H1 (cell line): ENCODE data around the gene TMEM86B. TPM values are rescaled to one million over a fixed set of nuclear protein-coding genes. Genes with fewer than 3 reads are reported as not detected.

Source experiments
- CTCF ChIA-PET: fragments of 300-600 bp; sonication (Branson Sonifier 250); formaldehyde crosslinking; loops from one replicate; lab custom pipeline; 2021; ENCODE audit not compliant: partially characterized antibody; lab: Charles Lee
- POLR2A ChIA-PET: fragments of 300-600 bp; sonication (Branson Sonifier 250); formaldehyde crosslinking; loops from one replicate; lab custom pipeline; 2021; ENCODE audit warnings: inconsistent platforms; ENCODE audit not compliant: partially characterized antibody; lab: Charles Lee
- DNase-seq, 2 experiments: peaks; one replicate each; pipeline versions ENCODE4 v3.0.0 to v3.0.0-alpha.2; 2010 to 2022; ENCODE audit warnings: low spot score in 2 of 2, low read depth in 1 of 2, mixed read lengths in 1 of 2
- FAIRE-seq: peaks from 2 replicates; lab custom pipeline; 2011; peaks lifted over from hg19 to GRCh38; lab: Jason Lieb, UNC
- H2AFZ ChIP-seq: 2 replicates; pipeline ENCODE4 v1.8.1; 2012; ENCODE audit warnings: low read length, inconsistent platforms
- H2AK5ac ChIP-seq: 2 replicates; pipeline ENCODE4 v1.6.1; 2013; ENCODE audit warnings: low read depth, low read length
- H2BK120ac ChIP-seq: replicated peaks from 2 replicates; pipeline ENCODE3; 2013; ENCODE audit warnings: low read depth, low read length, inconsistent platforms
- H2BK12ac ChIP-seq: 2 replicates; pipeline ENCODE4 v1.6.1; 2013; ENCODE audit warnings: low read depth, low read length
- H2BK15ac ChIP-seq: 2 replicates; pipeline ENCODE4 v1.6.1; 2013; ENCODE audit warnings: low read length
- H2BK20ac ChIP-seq: 2 replicates; pipeline ENCODE4 v1.6.1; 2013; ENCODE audit warnings: low read length
- H2BK5ac ChIP-seq: 2 replicates; pipeline ENCODE4 v1.6.1; 2013; ENCODE audit warnings: low read depth, low read length
- H3K14ac ChIP-seq: 2 replicates; pipeline ENCODE4 v1.6.1; 2013; ENCODE audit warnings: inconsistent platforms; ENCODE audit not compliant: insufficient read length
- H3K18ac ChIP-seq: 2 replicates; pipeline ENCODE4 v1.6.1; 2013; ENCODE audit warnings: low read length; ENCODE audit errors: extremely low read depth
- H3K23ac ChIP-seq: 2 replicates; pipeline ENCODE4 v1.6.1; 2013; ENCODE audit warnings: inconsistent platforms; ENCODE audit not compliant: insufficient read length
- H3K23me2 ChIP-seq: 2 replicates; pipeline ENCODE4 v1.6.1; 2013; ENCODE audit warnings: low read depth, low read length
- H3K27ac ChIP-seq: 2 replicates; pipeline ENCODE4 v1.6.1; 2011; ENCODE audit warnings: low read depth, low read length, inconsistent platforms
- H3K27me3 ChIP-seq, 4 experiments: replicated peaks in 1 of 4; 1 replicate in 1 of 4; 2 replicates in 3 of 4; pipeline versions ENCODE4 v1.6.1 to v1.8.1; 2011 to 2013; ENCODE audit warnings: low read length in 3 of 4, mild to moderate bottlenecking in 3 of 4, inconsistent platforms in 2 of 4, mixed read lengths in 2 of 4, moderate library complexity in 1 of 4; ENCODE audit not compliant: control insufficient read depth in 3 of 4, insufficient read depth in 3 of 4; ENCODE audit errors: extremely low read depth in 1 of 4
- H3K36me3 ChIP-seq, 4 experiments: 2 replicates each; pipeline versions ENCODE4 v1.6.1 to v1.8.1; 2011 to 2013; ENCODE audit warnings: mild to moderate bottlenecking in 4 of 4, low read length in 3 of 4, moderate library complexity in 2 of 4, control low read depth in 1 of 4, inconsistent platforms in 1 of 4; ENCODE audit not compliant: insufficient read depth in 4 of 4, control insufficient read depth in 2 of 4
- H3K4ac ChIP-seq: replicated peaks from 2 replicates; pipeline ENCODE3; 2013; ENCODE audit warnings: low read length, low read depth, mixed read lengths, inconsistent platforms; ENCODE audit not compliant: insufficient read length
- H3K4me1 ChIP-seq, 4 experiments: replicated peaks in 1 of 4; 1 replicate in 1 of 4; 2 replicates in 3 of 4; pipeline versions ENCODE4 v1.6.1 to v1.8.1; 2011 to 2013; ENCODE audit warnings: low read length in 3 of 4, inconsistent platforms in 2 of 4, mixed read lengths in 1 of 4; ENCODE audit not compliant: insufficient read depth in 4 of 4, control insufficient read depth in 3 of 4
- H3K4me2 ChIP-seq, 2 experiments: 2 replicates each; pipeline versions ENCODE4 v1.6.1 to v1.8.1; 2011 to 2013; ENCODE audit warnings: low read depth in 2 of 2, low read length in 2 of 2, control low read depth in 1 of 2, inconsistent platforms in 1 of 2, mild to moderate bottlenecking in 1 of 2; ENCODE audit not compliant: insufficient read depth in 1 of 2
- H3K4me3 ChIP-seq, 4 experiments: fragments of 200-600, 300-600 bp in 1 of 4; sonication (generic), shearing (Covaris generic), sonication (Bioruptor Twin) in 1 of 4; 2 replicates each; pipeline versions ENCODE4 v1.5.1 to v1.8.1; 2011 to 2016; ENCODE audit warnings: low read length in 4 of 4, low read depth in 3 of 4, control low read depth in 2 of 4, inconsistent platforms in 2 of 4, mild to moderate bottlenecking in 2 of 4, mixed read lengths in 1 of 4, moderate library complexity in 1 of 4; ENCODE audit not compliant: insufficient read depth in 2 of 4; ENCODE audit errors: extremely low read depth in 1 of 4
- H3K56ac ChIP-seq: replicated peaks from 2 replicates; pipeline ENCODE3; 2013; ENCODE audit warnings: low read depth, mild to moderate bottlenecking, mixed read lengths, low read length, inconsistent platforms; ENCODE audit not compliant: insufficient read length
- H3K79me1 ChIP-seq: 2 replicates; pipeline ENCODE4 v1.6.1; 2013; ENCODE audit warnings: low read depth, low read length, control low read depth
- H3K79me2 ChIP-seq, 2 experiments: 2 replicates each; pipeline versions ENCODE4 v1.6.1 to v1.8.1; 2012 to 2013; ENCODE audit warnings: low read length in 2 of 2, mild to moderate bottlenecking in 2 of 2, inconsistent platforms in 1 of 2; ENCODE audit not compliant: insufficient read depth in 2 of 2, control insufficient read depth in 1 of 2
- H3K9ac ChIP-seq, 4 experiments: replicated peaks in 1 of 4; 1 replicate in 1 of 4; 2 replicates in 3 of 4; pipeline versions ENCODE4 v1.6.1 to v1.8.1; 2011 to 2013; ENCODE audit warnings: low read depth in 3 of 4, low read length in 3 of 4, control low read depth in 2 of 4, mild to moderate bottlenecking in 2 of 4, moderate library complexity in 2 of 4, inconsistent platforms in 1 of 4; ENCODE audit errors: extremely low read depth in 1 of 4
- H3K9me3 ChIP-seq, 2 experiments: 2 replicates each; pipeline versions ENCODE4 v1.6.1 to v1.8.1; 2012 to 2013; ENCODE audit warnings: mild to moderate bottlenecking in 2 of 2, moderate library complexity in 2 of 2, control low read depth in 1 of 2, inconsistent platforms in 1 of 2, low read depth in 1 of 2, low read length in 1 of 2, mixed read lengths in 1 of 2; ENCODE audit not compliant: insufficient read depth in 2 of 2
- H4K20me1 ChIP-seq, 2 experiments: replicated peaks in 1 of 2; 2 replicates each; pipeline versions ENCODE3 to v1.8.1; 2011 to 2013; ENCODE audit warnings: inconsistent platforms in 2 of 2, low read length in 2 of 2, mild to moderate bottlenecking in 1 of 2; ENCODE audit not compliant: insufficient read depth in 2 of 2, control insufficient read depth in 1 of 2
- H4K5ac ChIP-seq: 2 replicates; pipeline ENCODE4 v1.6.1; 2013; ENCODE audit warnings: low read length, low read depth, mixed read lengths, inconsistent platforms; ENCODE audit not compliant: insufficient read length
- H4K8ac ChIP-seq: 2 replicates; pipeline ENCODE4 v1.8.0; 2013; ENCODE audit warnings: mild to moderate bottlenecking, moderate library complexity, low read length, inconsistent platforms; ENCODE audit not compliant: insufficient read depth; ENCODE audit errors: extremely low read depth
- H4K91ac ChIP-seq: replicated peaks from 2 replicates; pipeline ENCODE3; 2013; ENCODE audit warnings: low read length, mixed read lengths, inconsistent platforms; ENCODE audit not compliant: insufficient read length
- CBX5 ChIP-seq: fragments of 300-800, 300-1000 bp; sonication (generic); IDR thresholded peaks from 2 replicates; pipeline ENCODE4 v1.7.1; 2016; ENCODE audit warnings: antibody characterized with exemption, low read length, low read depth
- CBX8 ChIP-seq: fragments of 300-800, 300-1000 bp; sonication (generic); IDR thresholded peaks from 2 replicates; pipeline ENCODE4 v1.7.1; 2016; ENCODE audit warnings: low read depth, low read length, borderline replicate concordance
- CHD1 ChIP-seq: IDR thresholded peaks from 2 replicates; pipeline ENCODE4 v1.6.1; 2012; ENCODE audit warnings: low read depth, low read length, improper control_type of control experiment
- MAFK ChIP-seq: IDR thresholded peaks from 2 replicates; pipeline ENCODE4 v1.6.1; 2012; ENCODE audit warnings: low read depth, mild to moderate bottlenecking, improper control_type of control experiment, low read length
- RBBP5 ChIP-seq: IDR thresholded peaks from 2 replicates; pipeline ENCODE4 v1.7.1; 2012; ENCODE audit warnings: low read depth, mild to moderate bottlenecking, inconsistent platforms, low read length, moderate library complexity, borderline replicate concordance
- SUZ12 ChIP-seq: fragments of 200-600 bp; sonication (generic); IDR thresholded peaks from 2 replicates; pipeline ENCODE4 v1.6.1; 2012; ENCODE audit warnings: mild to moderate bottlenecking, inconsistent platforms, low read length, moderate library complexity, mixed read lengths
- WGBS, 2 experiments: shearing (Covaris generic) in 1 of 2; methylation state at CpG; one replicate each; pipeline versions ENCODE4 v1.1.6 to v1.1.7; 2013 to 2015; ENCODE audit warnings: low lambda C conversion rate in 2 of 2, mixed read lengths in 2 of 2, inconsistent platforms in 1 of 2, low coverage in 1 of 2, missing lambda C conversion rate in 1 of 2; ENCODE audit not compliant: insufficient replicate concordance in 2 of 2, insufficient coverage in 1 of 2, insufficient read length in 1 of 2; ENCODE audit errors: extremely low coverage in 1 of 2, missing lambda C conversion rate in 1 of 2; 5-methylcytosine and 5-hydroxymethylcytosine counted together
- polyA plus RNA-seq, 7 experiments: library from polyadenylated mRNA; depleted of rRNA in 3 of 7; stranded (reverse) in 5 of 7; unstranded in 2 of 7; fragments of >200 nt in 5 of 7; fragments of 200-250 nt in 2 of 7; gene quantifications; 1 replicate in 5 of 7; 2 replicates in 1 of 7; 4 replicates in 1 of 7; pipeline versions ENCODE4 v1.2.1 to v1.2.3, GENCODE V29; 2011 to 2013; ENCODE audit warnings: missing spikeins in 2 of 7, mixed read lengths in 2 of 7
- total RNA-seq: library from RNA; stranded (reverse); fragmentation: NEBNext Ultra II Directional; extraction: Animal tissue kit (Norgen Biotek cat#: 25700); gene quantifications from 2 replicates; pipeline ENCODE4 v1.2.1, GENCODE V29; 2021

TMEM86B gene
- total and polyA plus RNA-seq, 2 of the 8 experiments (the other 6 are each of a cell fraction or from before 2014, with no cell fraction given) = 2.0 to 2.9 TPM

DNA sequence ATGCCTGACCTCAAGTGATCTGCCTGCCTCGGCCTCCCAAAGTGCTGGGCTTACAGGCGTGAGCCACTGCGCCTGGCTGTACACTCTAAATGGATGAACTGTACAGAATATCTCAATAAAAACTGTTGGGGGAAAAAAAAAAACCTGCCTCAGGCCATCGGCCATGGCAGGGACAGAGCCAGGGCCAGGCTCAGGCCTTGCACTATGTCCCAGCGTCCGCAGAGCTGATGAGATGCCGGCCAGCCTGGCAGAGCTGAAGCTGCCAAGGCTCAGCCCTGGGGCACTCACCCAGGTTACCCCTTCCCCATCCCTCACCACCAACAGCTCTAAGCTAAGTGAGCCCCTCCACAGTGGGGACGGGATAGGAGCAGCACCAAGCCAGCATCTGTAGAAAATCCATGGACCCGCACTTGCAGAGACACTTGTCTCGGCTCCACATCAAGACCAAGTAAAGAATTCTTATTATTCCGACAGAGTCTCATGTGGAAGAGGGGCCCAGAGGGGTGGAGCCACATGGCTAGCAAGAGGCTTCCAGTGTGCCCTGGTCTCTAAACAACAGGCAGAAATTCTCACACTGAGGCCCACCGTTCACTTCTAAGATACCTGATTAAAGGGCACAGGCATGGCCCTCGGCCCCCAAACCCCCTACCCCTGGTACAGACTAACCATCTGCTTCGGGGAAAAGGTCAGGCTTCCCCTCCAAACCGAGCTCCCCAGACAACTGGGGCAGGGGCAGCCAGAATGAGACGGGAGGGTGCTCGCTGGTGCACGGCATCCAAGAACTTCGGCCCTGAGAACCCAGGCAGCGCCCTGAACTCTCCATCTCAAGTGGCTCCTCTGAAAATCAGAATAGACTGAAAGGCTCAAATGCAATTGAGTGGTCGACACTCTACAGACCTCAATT, 24.4 kb upstream of the TMEM86B start:
- no peak for DNase-seq
- H4K5ac ChIP-seq = no peak overlapping the region
- no peak overlapping the region for H3K18ac ChIP-seq
- no peak overlapping the region for H3K4ac ChIP-seq
- peaks cover 4 to 23% (median 14%) of the 10 kb centered on the region in 4 experiments; a peak in 6 of 7 replicates for H3K4me1 ChIP-seq
- no peak overlapping the region for H2BK120ac ChIP-seq
- H2BK12ac ChIP-seq = no peak overlapping the region
- no peak for FAIRE-seq
- H4K91ac ChIP-seq = no peak overlapping the region
- H4K8ac ChIP-seq = no peak overlapping the region
- ChIA-PET POLR2A (interaction anchor here (0.8 to 5.0 kb wide), 3 partner anchors 32 to 154 kb away, joined by 4 to 23 read pairs (median 6); partner anchors contain the start of gene UBE2S), CTCF (interaction anchor here (0.6 to 4.7 kb wide), 4 partner anchors 10 to 111 kb away, joined by 3 to 32 read pairs (median 6); partner anchors contain the start of gene DNAAF3)
- H4K20me1 ChIP-seq = peaks cover 42 to 62% of the 10 kb centered on the region in 2 experiments
- no peak overlapping the region for H3K56ac ChIP-seq
- no peak overlapping the region for H3K9ac ChIP-seq
- no peak overlapping the region for H3K23ac ChIP-seq
- no peak overlapping the region for H2BK15ac ChIP-seq
- H3K27ac ChIP-seq = no peak overlapping the region
- peaks cover 38% of the 10 kb centered on the region for H3K79me1 ChIP-seq
- H2BK5ac ChIP-seq = no peak overlapping the region
- no peak for TF ChIP-seq MAFK
- no peak for TF ChIP-seq RBBP5
- TF ChIP-seq CHD1 = no peak
- TF ChIP-seq CBX5 = no peak
- TF ChIP-seq SUZ12 = no peak
- TF ChIP-seq CBX8 = no peak
- TF ChIP-seq, all 59 proteins: peak for 0
- Histone ChIP-seq H2AK5ac (no peak overlapping the region), H3K79me2 (peaks cover 17 to 99% of the 10 kb centered on the region in 2 experiments), H3K14ac (no peak overlapping the region), H2AFZ (no peak overlapping the region), H3K4me3 (no peak overlapping the region), H2BK20ac (no peak overlapping the region), H3K36me3 (no peaks in the 10 kb centered on the region), H3K27me3 (no peaks in the 10 kb centered on the region), H3K9me3 (no peaks in the 10 kb centered on the region), H3K4me2 (no peak overlapping the region), H3K23me2 (peaks cover 7% of the 10 kb centered on the region; the same call in 1 of the 2 replicates)
- 90% methylated on average over 21 of the region's 21 CpGs; no CpG with 5 or more reads in 1 of the 2 experiments for WGBS, 2 experiments
